ENCODE results near the gene SP110.
"Not testable (repeated sequence)": the region's sequence is repeated elsewhere in the genome, so short reads cannot be mapped to it uniquely, and the experiment has no call there.

SP110 gene

DNA sequence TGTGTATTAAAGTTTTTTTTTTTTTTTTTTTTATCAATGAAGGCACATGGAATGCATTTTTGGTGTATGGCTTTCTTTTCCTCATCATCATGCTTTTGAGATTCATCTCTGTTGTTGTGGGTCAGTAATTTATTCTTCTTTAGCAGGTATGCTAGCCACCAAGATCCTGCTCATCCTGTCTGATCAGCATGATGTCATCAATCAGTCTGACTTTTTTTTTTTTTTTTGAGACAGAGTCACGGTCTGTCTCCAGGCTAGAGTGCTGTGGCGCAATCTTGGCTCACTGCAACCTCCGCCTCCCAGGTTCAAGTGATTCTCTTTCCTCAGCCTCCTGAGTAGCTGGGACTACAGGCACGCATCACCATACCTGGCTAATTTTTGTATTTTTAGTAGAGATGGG is 3.0 kb upstream of the SP110 start:
- DNase-seq: not testable (repeated sequence)

- DNase-seq: no peak
Measured at GRCh38 chr2:230221493-230221892, 1.7 kb upstream of the SP110 start.

- DNase-seq: no peak
Measured at GRCh38 chr2:230220347-230220969, 674 bp upstream of the SP110 start.

- peak; percentile 45 for DNase-seq
Measured at GRCh38 chr2:230218421-230218820, 1.4 kb downstream of the SP110 start.

GRCh38 chr2:230217424-230217823 is 2.4 kb downstream of the SP110 start:
- no peak for DNase-seq

- DNase-seq: no peak
Measured at GRCh38 chr2:230216489-230216888, 3.3 kb downstream of the SP110 start.

- no peak for DNase-seq
Measured at GRCh38 chr2:230209422-230210051, 10.2 kb downstream of the SP110 start.

GRCh38 chr2:230208576-230208975 is 11.2 kb downstream of the SP110 start:
- no peak for DNase-seq

- no peak for DNase-seq
Measured at GRCh38 chr2:230205721-230206120, 14.1 kb downstream of the SP110 start.

- no peak for DNase-seq
Measured at GRCh38 chr2:230205034-230205433, 14.8 kb downstream of the SP110 start.

DNA sequence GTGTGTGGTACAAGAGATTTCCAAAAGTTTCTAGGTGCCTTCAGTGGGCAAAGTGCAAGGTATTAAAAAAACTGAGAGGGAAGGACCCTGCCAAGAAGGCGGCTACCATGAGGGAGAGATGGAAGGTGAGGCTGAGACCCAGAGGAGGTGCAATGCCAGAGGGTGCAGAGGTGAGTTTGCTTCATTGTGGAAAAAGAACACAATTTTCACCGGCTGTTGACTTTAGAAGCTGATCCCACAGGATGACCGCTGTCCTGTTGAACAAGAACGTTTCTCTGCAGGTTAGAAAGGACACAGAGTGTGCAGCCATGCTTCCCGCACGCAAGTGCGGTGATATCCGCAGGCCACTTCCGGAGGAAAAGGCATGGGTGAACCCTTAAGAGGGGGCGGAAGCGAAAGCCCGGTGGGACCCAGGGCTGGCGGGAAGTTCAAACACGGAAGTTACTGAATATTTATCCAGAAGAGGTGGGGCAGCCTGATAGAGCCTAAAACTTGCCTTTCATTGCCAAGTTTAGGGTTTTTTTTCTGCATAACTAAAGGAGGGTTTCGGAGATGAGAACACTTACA is 16.6 kb downstream of the SP110 start:
- DNase-seq: peak; percentile 32

- peak; percentile 39 for DNase-seq
Measured at GRCh38 chr2:230202430-230203109, 17.2 kb downstream of the SP110 start.

GRCh38 chr2:230184727-230185578 is 34.8 kb downstream of the SP110 start:
- no peak for DNase-seq

- no peak for DNase-seq
Measured at GRCh38 chr2:230181195-230181594, 38.6 kb downstream of the SP110 start.

GRCh38 chr2:230179907-230180306 is 39.9 kb downstream of the SP110 start:
- DNase-seq: no peak

DNA sequence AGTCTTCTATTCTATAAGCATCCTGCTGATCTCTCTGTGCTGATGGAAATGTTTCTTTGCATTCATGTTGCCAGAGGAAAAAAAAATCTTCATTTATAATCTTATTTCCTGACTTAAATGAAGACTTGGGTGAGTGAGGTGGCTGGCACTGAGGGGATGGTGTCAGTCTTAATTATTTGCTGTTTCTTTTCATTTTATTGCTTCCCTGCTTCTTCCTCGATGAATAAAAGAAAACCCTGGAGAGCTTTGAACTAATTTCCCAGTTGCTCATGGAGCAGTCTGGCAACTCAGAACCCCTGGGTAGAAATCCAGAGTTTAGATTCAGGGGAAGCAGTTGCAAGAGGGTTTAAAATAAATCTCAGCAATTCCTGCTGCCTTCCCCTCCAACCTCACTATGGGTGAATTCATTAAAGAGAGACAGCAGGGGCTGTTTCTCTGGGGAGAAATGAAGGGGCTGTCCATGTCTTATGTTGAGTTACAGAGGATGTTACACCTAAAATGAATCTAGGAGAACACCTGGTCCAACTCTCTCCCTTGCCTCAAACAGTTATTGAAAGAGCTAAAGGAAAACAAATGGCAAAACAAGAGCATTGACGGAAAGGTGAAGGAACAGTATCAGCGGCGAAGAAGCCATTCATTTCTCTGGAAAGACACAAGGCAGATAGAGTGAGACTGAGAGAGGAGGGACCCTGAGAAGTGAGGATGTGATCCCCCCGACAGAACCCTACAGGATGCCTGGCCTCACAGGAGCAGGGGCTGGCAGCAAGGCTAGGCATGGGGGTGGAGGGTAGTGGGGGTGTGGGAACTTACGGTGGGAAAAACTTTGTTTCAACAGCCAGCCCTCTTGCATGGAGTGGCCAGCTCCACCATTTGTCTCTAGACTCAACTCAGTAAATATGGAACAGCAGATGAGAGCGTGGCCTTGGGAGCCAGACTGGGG is 41.0 kb downstream of the SP110 start:
- no peak for DNase-seq

- no peak for DNase-seq
Measured at GRCh38 chr2:230176996-230177395, 42.8 kb downstream of the SP110 start.

GRCh38 chr2:230174466-230174865 is 45.3 kb downstream of the SP110 start:
- no peak for DNase-seq

GRCh38 chr2:230172852-230173251 is 46.9 kb downstream of the SP110 start:
- DNase-seq: no peak

- DNase-seq: no peak
Measured at GRCh38 chr2:230172156-230172555, 47.6 kb downstream of the SP110 start.

DNA sequence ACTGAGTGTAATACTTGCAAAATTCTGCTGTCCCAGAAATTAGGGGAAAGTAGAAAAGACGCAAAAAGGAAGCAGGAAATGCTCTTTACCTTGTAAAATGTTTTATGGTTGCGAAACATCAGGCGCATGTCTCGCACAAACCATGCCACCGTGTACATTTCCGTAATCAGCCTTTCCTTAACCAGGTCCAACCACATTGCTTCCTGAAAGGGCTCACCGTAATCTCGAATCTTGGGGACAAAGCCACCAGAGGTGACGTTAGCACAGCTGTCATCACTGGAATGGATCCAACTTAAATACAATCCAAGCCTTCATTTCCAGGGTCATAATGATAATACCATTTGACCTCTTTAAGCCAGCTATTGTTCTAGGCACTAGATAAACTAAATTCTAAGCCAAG is 49.3 kb downstream of the SP110 start:
- no peak for DNase-seq

All from CD4-positive, alpha-beta T cell treated with Interleukin-10 for 1 hour (primary cell).